Naive B cell (primary cell): Measurements from ENCODE around the gene BICD2. TPM values are rescaled to one million over a fixed set of nuclear protein-coding genes. Genes with fewer than 3 reads are reported as not detected.

Experiments used
- ATAC-seq, 2 donors: fragments of 150-1000 bp; cut with Tn5 transposase; 2 replicates each; pipeline ENCODE4 v1.10.0; 2021; ENCODE audit warnings: low read depth in 2 of 2, mild to moderate bottlenecking in 2 of 2, moderate library complexity in 2 of 2
- DNase-seq: peaks from one replicate; pipeline ENCODE4 v3.0.0; 2022
- H3K27ac Mint-ChIP-seq, 6 donors: one replicate each; pipeline ENCODE4 v1.8.0; 2020 to 2022; ENCODE audit warnings: mild to moderate bottlenecking in 6 of 6, mixed read lengths in 6 of 6, moderate library complexity in 5 of 6, inconsistent platforms in 2 of 6
- H3K27me3 Mint-ChIP-seq, 3 donors: one replicate each; pipeline ENCODE4 v1.8.0; 2021 to 2022; ENCODE audit warnings: mixed read lengths in 3 of 3, mild to moderate bottlenecking in 1 of 3
- H3K36me3 Mint-ChIP-seq, 2 donors: one replicate each; pipeline ENCODE4 v1.8.0; 2020 to 2022; ENCODE audit warnings: mixed read lengths in 2 of 2, inconsistent platforms in 1 of 2, mild to moderate bottlenecking in 1 of 2
- H3K4me1 Mint-ChIP-seq, 3 donors: one replicate each; pipeline ENCODE4 v1.8.0; 2020 to 2022; ENCODE audit warnings: mixed read lengths in 3 of 3, inconsistent platforms in 1 of 3, mild to moderate bottlenecking in 1 of 3, moderate library complexity in 1 of 3
- H3K4me3 Mint-ChIP-seq, 8 donors: one replicate each; pipeline ENCODE4 v1.8.0; 2020 to 2022; ENCODE audit warnings: mild to moderate bottlenecking in 8 of 8, mixed read lengths in 8 of 8, moderate library complexity in 8 of 8, inconsistent platforms in 2 of 8
- H3K9me3 Mint-ChIP-seq, 7 donors: one replicate each; pipeline ENCODE4 v1.8.0; 2020 to 2022; ENCODE audit warnings: mixed read lengths in 7 of 7, mild to moderate bottlenecking in 5 of 7, inconsistent platforms in 2 of 7, moderate library complexity in 1 of 7
- polyA plus RNA-seq, 6 donors: library from polyadenylated mRNA; unstranded; fragments of 300-500 nt; fragmentation: Illumina TruSeq; gene quantifications; one replicate each; pipeline ENCODE4 v1.2.3, GENCODE V29; 2021; ENCODE audit warnings: low read depth in 6 of 6

Gene BICD2
- polyA plus RNA-seq, 6 donors from 2014 or later = 4.3 to 41.8 (median 29.6) TPM

- DNase-seq = no peak
- H3K27ac Mint-ChIP-seq = peak overlapping the region in 2 of 6 donors; percentile 65 to 81
- H3K27me3 Mint-ChIP-seq = no peaks in the 10 kb centered on the region
- H3K4me1 Mint-ChIP-seq = peaks cover 38 to 55% (median 46%) of the 10 kb centered on the region in 3 donors
- peaks cover 3 to 16% of the 10 kb centered on the region in 2 donors for H3K36me3 Mint-ChIP-seq
- H3K9me3 Mint-ChIP-seq = no peaks in the 10 kb centered on the region
- H3K4me3 Mint-ChIP-seq = peak overlapping the region in 2 of 8 donors; percentile 23 to 72
- no peak for ATAC-seq
Measured at GRCh38 chr9:92719028-92719647, 45.5 kb downstream of the BICD2 start.

- Mint-ChIP-seq H3K27ac (peak overlapping the region in 2 of 6 donors; percentile 32 to 90), H3K4me3 (peak overlapping the region in 1 of 8 donors; percentile 16), H3K27me3 (no peaks in the 10 kb centered on the region), H3K9me3 (no peaks in the 10 kb centered on the region), H3K4me1 (peaks cover 33 to 52% (median 48%) of the 10 kb centered on the region in 3 donors), H3K36me3 (peaks cover 3 to 20% of the 10 kb centered on the region in 2 donors)
- DNase-seq (no peak), ATAC-seq (no peak)
Measured at GRCh38 chr9:92718086-92719001, 46.3 kb downstream of the BICD2 start.

- no peaks in the 10 kb centered on the region for H3K9me3 Mint-ChIP-seq
- ATAC-seq (no peak), DNase-seq (no peak)
- no peaks in the 10 kb centered on the region for H3K27me3 Mint-ChIP-seq
- H3K4me3 Mint-ChIP-seq = peak overlapping the region in 1 of 8 donors; percentile 61
- H3K36me3 Mint-ChIP-seq = peaks cover 3 to 29% of the 10 kb centered on the region in 2 donors
- H3K4me1 Mint-ChIP-seq = peaks cover 30 to 54% (median 51%) of the 10 kb centered on the region in 3 donors
- peak overlapping the region in 1 of 6 donors; percentile 90 for H3K27ac Mint-ChIP-seq
Measured at GRCh38 chr9:92717201-92718085, 47.2 kb downstream of the BICD2 start.

- peak; percentile 64 to 66 for ATAC-seq
- H3K36me3 Mint-ChIP-seq = peaks cover 3 to 29% of the 10 kb centered on the region in 2 donors
- DNase-seq = peak; percentile 75
- peak overlapping the region in 1 of 8 donors; percentile 19 for H3K4me3 Mint-ChIP-seq
- no peaks in the 10 kb centered on the region for H3K9me3 Mint-ChIP-seq
- H3K27ac Mint-ChIP-seq = peak overlapping the region in 4 of 6 donors; percentile 22 to 82 (median 54)
- H3K4me1 Mint-ChIP-seq = peaks cover 33 to 54% (median 50%) of the 10 kb centered on the region in 3 donors
- H3K27me3 Mint-ChIP-seq = no peaks in the 10 kb centered on the region
Measured at GRCh38 chr9:92716557-92716956, 48.1 kb downstream of the BICD2 start.

GRCh38 chr9:92715488-92716231 lies 49.0 kb downstream of the BICD2 start:
- Mint-ChIP-seq H3K27me3 (no peaks in the 10 kb centered on the region), H3K27ac (peak overlapping the region in 1 of 6 donors; percentile 61), H3K9me3 (no peaks in the 10 kb centered on the region), H3K4me1 (peaks cover 31 to 53% (median 51%) of the 10 kb centered on the region in 3 donors), H3K36me3 (peaks cover 3 to 34% of the 10 kb centered on the region in 2 donors), H3K4me3 (no peak overlapping the region)
- DNase-seq = no peak
- ATAC-seq = no peak

- Mint-ChIP-seq H3K4me1 (peaks cover 26 to 47% (median 46%) of the 10 kb centered on the region in 3 donors), H3K9me3 (no peaks in the 10 kb centered on the region), H3K27ac (no peak overlapping the region), H3K36me3 (peaks cover 0 to 28% of the 10 kb centered on the region in 2 donors), H3K27me3 (no peaks in the 10 kb centered on the region), H3K4me3 (peak overlapping the region in 1 of 8 donors; percentile 35)
- no peak for DNase-seq
- no peak for ATAC-seq
Measured at GRCh38 chr9:92714787-92715487, 49.7 kb downstream of the BICD2 start.

GRCh38 chr9:92714016-92714415 lies 50.6 kb downstream of the BICD2 start:
- peak overlapping the region in 2 of 8 donors; percentile 25 to 44 for H3K4me3 Mint-ChIP-seq
- no peaks in the 10 kb centered on the region for H3K27me3 Mint-ChIP-seq
- peaks cover 7 to 22% of the 10 kb centered on the region in 2 donors for H3K36me3 Mint-ChIP-seq
- H3K27ac Mint-ChIP-seq = no peak overlapping the region
- DNase-seq = no peak
- no peak for ATAC-seq
- peaks cover 23 to 41% (median 39%) of the 10 kb centered on the region in 3 donors for H3K4me1 Mint-ChIP-seq
- no peaks in the 10 kb centered on the region for H3K9me3 Mint-ChIP-seq

- H3K27ac Mint-ChIP-seq = peak overlapping the region in 4 of 6 donors; percentile 70 to 92 (median 82)
- ATAC-seq = no peak
- no peak for DNase-seq
- peaks cover 7 to 22% of the 10 kb centered on the region in 2 donors for H3K36me3 Mint-ChIP-seq
- no peaks in the 10 kb centered on the region for H3K27me3 Mint-ChIP-seq
- no peaks in the 10 kb centered on the region for H3K9me3 Mint-ChIP-seq
- peaks cover 23 to 43% (median 41%) of the 10 kb centered on the region in 3 donors for H3K4me1 Mint-ChIP-seq
- peak overlapping the region in 2 of 8 donors; percentile 44 to 50 for H3K4me3 Mint-ChIP-seq
Measured at GRCh38 chr9:92713528-92713927, 51.1 kb downstream of the BICD2 start.

- peaks cover 23 to 48% (median 40%) of the 10 kb centered on the region in 3 donors for H3K4me1 Mint-ChIP-seq
- no peak for DNase-seq
- H3K27ac Mint-ChIP-seq = peak overlapping the region in 5 of 6 donors; percentile 65 to 91 (median 76)
- no peaks in the 10 kb centered on the region for H3K27me3 Mint-ChIP-seq
- ATAC-seq = no peak
- H3K36me3 Mint-ChIP-seq = peaks cover 7 to 22% of the 10 kb centered on the region in 2 donors
- H3K4me3 Mint-ChIP-seq = peak overlapping the region in 2 of 8 donors; percentile 15 to 77
- H3K9me3 Mint-ChIP-seq = no peaks in the 10 kb centered on the region
Measured at GRCh38 chr9:92712767-92713166, 51.9 kb downstream of the BICD2 start.

GRCh38 chr9:92711844-92712243 lies 52.8 kb downstream of the BICD2 start:
- H3K27ac Mint-ChIP-seq = peak overlapping the region; percentile 58 to 86 (median 76)
- peaks cover 23 to 48% (median 39%) of the 10 kb centered on the region in 3 donors for H3K4me1 Mint-ChIP-seq
- peak; percentile 50 to 61 for ATAC-seq
- peaks cover 7 to 22% of the 10 kb centered on the region in 2 donors for H3K36me3 Mint-ChIP-seq
- peak overlapping the region; percentile 20 to 84 (median 70) for H3K4me3 Mint-ChIP-seq
- DNase-seq = no peak
- no peaks in the 10 kb centered on the region for H3K9me3 Mint-ChIP-seq
- H3K27me3 Mint-ChIP-seq = no peaks in the 10 kb centered on the region

- DNase-seq (no peak), ATAC-seq (no peak)
- Mint-ChIP-seq H3K9me3 (no peaks in the 10 kb centered on the region), H3K27me3 (no peaks in the 10 kb centered on the region), H3K4me1 (peaks cover 19 to 43% (median 33%) of the 10 kb centered on the region in 3 donors), H3K36me3 (peaks cover 9 to 22% of the 10 kb centered on the region in 2 donors), H3K4me3 (no peak overlapping the region), H3K27ac (peak overlapping the region in 3 of 6 donors; percentile 23 to 88 (median 74))
Measured at GRCh38 chr9:92711146-92711545, 53.5 kb downstream of the BICD2 start.
